ENCODE data around the gene ZBTB5. TPM values are rescaled to one million over a fixed set of nuclear protein-coding genes. Genes with fewer than 3 reads are reported as not detected.

The ZBTB5 gene
- total and polyA plus RNA-seq, 2 donors (not counting 1 experiment from before 2014, with no cell fraction given): 5.1 to 7.3 TPM

GRCh38 chr9:37449862-37450632 lies 15.2 kb downstream of the ZBTB5 start:
- peaks cover 5% of the 10 kb centered on the region for H3K4me1 ChIP-seq (ENCODE audit: control insufficient read depth, extremely low read depth, insufficient read depth, low read length)
- peaks cover 1% of the 10 kb centered on the region for H3K36me3 ChIP-seq (ENCODE audit: control insufficient read depth, insufficient read depth, low read length)
- H3K9me3 ChIP-seq (ENCODE audit: control insufficient read depth, insufficient read depth, low read depth, low read length): no peaks in the 10 kb centered on the region
- no peak overlapping the region for H2AFZ ChIP-seq (ENCODE audit: low read length)
- no peak for DNase-seq (ENCODE audit: low read depth in 2 of 2)
- peaks cover 24% of the 10 kb centered on the region for H3K79me2 ChIP-seq (ENCODE audit: control insufficient read depth, insufficient read depth, low read length)
- no peak overlapping the region for H3K4me2 ChIP-seq (ENCODE audit: extremely low read depth, insufficient read depth, low read length)
- H3K4me3 ChIP-seq (replicated peaks in 1 of 4; ENCODE audit: control extremely low read depth in 1 of 4, insufficient read depth in 1 of 4, low read depth in 3 of 4, low read length in 4 of 4): no peak overlapping the region
- no peaks in the 10 kb centered on the region for H3K27me3 ChIP-seq (ENCODE audit: control insufficient read depth, insufficient read depth, low read length)
- TF ChIP-seq EZH2 (IDR thresholded peaks at IDR 0.05; ENCODE audit: low read length, missing control alignments): no peak
- no peak for TF ChIP-seq CTCF (conservative IDR thresholded peaks at IDR 0.05 in 1 of 2, IDR thresholded peaks at IDR 0.05 in 1 of 2; ENCODE audit: low read depth in 1 of 2, low read length in 2 of 2)
- H4K20me1 ChIP-seq (ENCODE audit: control insufficient read depth, extremely low read depth, insufficient read depth, low read length): no peaks in the 10 kb centered on the region
- no peak overlapping the region for H3K27ac ChIP-seq (ENCODE audit: insufficient read depth, low read length)
- H3K9ac ChIP-seq (ENCODE audit: insufficient read depth, low read length): no peak overlapping the region

GRCh38 chr9:37447111-37447510 lies 18.1 kb downstream of the ZBTB5 start:
- Histone ChIP-seq H3K4me2 (ENCODE audit: extremely low read depth, insufficient read depth, low read length) (no peak overlapping the region), H3K36me3 (ENCODE audit: control insufficient read depth, insufficient read depth, low read length) (peaks cover 3% of the 10 kb centered on the region), H3K27ac (ENCODE audit: insufficient read depth, low read length) (no peak overlapping the region), H3K4me3 (replicated peaks in 1 of 4; ENCODE audit: control extremely low read depth in 1 of 4, insufficient read depth in 1 of 4, low read depth in 3 of 4, low read length in 4 of 4) (no peak overlapping the region), H3K79me2 (ENCODE audit: control insufficient read depth, insufficient read depth, low read length) (peaks cover 15% of the 10 kb centered on the region), H3K9me3 (ENCODE audit: control insufficient read depth, insufficient read depth, low read depth, low read length) (no peaks in the 10 kb centered on the region), H3K9ac (ENCODE audit: insufficient read depth, low read length) (no peak overlapping the region), H4K20me1 (ENCODE audit: control insufficient read depth, extremely low read depth, insufficient read depth, low read length) (no peaks in the 10 kb centered on the region), H3K4me1 (ENCODE audit: control insufficient read depth, extremely low read depth, insufficient read depth, low read length) (no peaks in the 10 kb centered on the region), H2AFZ (ENCODE audit: low read length) (no peak overlapping the region), H3K27me3 (ENCODE audit: control insufficient read depth, insufficient read depth, low read length) (no peaks in the 10 kb centered on the region)
- DNase-seq (ENCODE audit: low read depth in 2 of 2): no peak
- no peak for TF ChIP-seq EZH2 (IDR thresholded peaks at IDR 0.05; ENCODE audit: low read length, missing control alignments)
- no peak for TF ChIP-seq CTCF (conservative IDR thresholded peaks at IDR 0.05 in 1 of 2, IDR thresholded peaks at IDR 0.05 in 1 of 2; ENCODE audit: low read depth in 1 of 2, low read length in 2 of 2)

DNA sequence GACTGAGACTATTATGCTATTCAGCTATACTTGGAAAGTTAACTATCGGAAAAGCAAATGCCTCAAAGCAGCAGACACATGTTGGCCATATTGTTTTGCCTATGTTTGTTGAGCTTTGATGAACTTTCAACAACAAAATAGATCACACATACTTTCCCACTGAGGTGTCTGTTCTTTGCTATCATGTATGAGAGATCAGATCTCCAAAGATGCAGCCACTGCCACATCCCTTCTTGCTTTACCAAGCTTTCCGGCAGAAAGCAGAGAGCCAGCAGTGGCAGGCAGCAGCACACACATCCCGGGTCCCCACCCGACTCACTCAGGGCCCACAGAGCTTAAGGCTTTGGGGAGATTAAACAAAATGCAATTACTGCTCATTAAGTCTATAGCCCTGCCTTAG lies 18.8 kb downstream of the ZBTB5 start:
- Histone ChIP-seq H3K36me3 (ENCODE audit: control insufficient read depth, insufficient read depth, low read length) (peaks cover 8% of the 10 kb centered on the region), H2AFZ (ENCODE audit: low read length) (no peak overlapping the region), H3K4me1 (ENCODE audit: control insufficient read depth, extremely low read depth, insufficient read depth, low read length) (no peaks in the 10 kb centered on the region), H3K4me2 (ENCODE audit: extremely low read depth, insufficient read depth, low read length) (no peak overlapping the region), H3K27me3 (ENCODE audit: control insufficient read depth, insufficient read depth, low read length) (no peaks in the 10 kb centered on the region), H3K79me2 (ENCODE audit: control insufficient read depth, insufficient read depth, low read length) (peaks cover 13% of the 10 kb centered on the region), H4K20me1 (ENCODE audit: control insufficient read depth, extremely low read depth, insufficient read depth, low read length) (no peaks in the 10 kb centered on the region), H3K9me3 (ENCODE audit: control insufficient read depth, insufficient read depth, low read depth, low read length) (no peaks in the 10 kb centered on the region), H3K9ac (ENCODE audit: insufficient read depth, low read length) (no peak overlapping the region), H3K4me3 (replicated peaks in 1 of 4; ENCODE audit: control extremely low read depth in 1 of 4, insufficient read depth in 1 of 4, low read depth in 3 of 4, low read length in 4 of 4) (no peak overlapping the region), H3K27ac (ENCODE audit: insufficient read depth, low read length) (no peak overlapping the region)
- TF ChIP-seq CTCF (conservative IDR thresholded peaks at IDR 0.05 in 1 of 2, IDR thresholded peaks at IDR 0.05 in 1 of 2; ENCODE audit: low read depth in 1 of 2, low read length in 2 of 2) (no peak), EZH2 (IDR thresholded peaks at IDR 0.05; ENCODE audit: low read length, missing control alignments) (no peak)
- no peak for DNase-seq (ENCODE audit: low read depth in 2 of 2)

Data from fibroblast of lung (primary cell).